HS-27A (cell line): ENCODE data around the gene TMCO6.
"Not testable (repeated sequence)": the region's sequence is repeated elsewhere in the genome, so short reads cannot be mapped to it uniquely, and the experiment has no call there.

Experiments
- DNase-seq: peaks from one replicate; pipeline ENCODE4 v3.0.0-alpha.2; 2012; ENCODE audit warnings: low read depth, missing footprints

Gene TMCO6

GRCh38 chr5:140639148-140639981 lies at the start of gene TMCO6:
TSS of gene TMCO6 (plus strand) at chr5:140639451. CDS start at chr5:140639528, 77 bp downstream.
- peak; percentile 51 for DNase-seq

GRCh38 chr5:140590861-140591260 lies 48.4 kb upstream of the TMCO6 start:
- no peak for DNase-seq

GRCh38 chr5:140591747-140592372 lies 47.4 kb upstream of the TMCO6 start:
- peak; percentile 23 for DNase-seq

- not testable (repeated sequence) for DNase-seq
Observed at GRCh38 chr5:140593070-140593469, 46.2 kb upstream of the TMCO6 start.

- no peak for DNase-seq
Observed at GRCh38 chr5:140594169-140594568, 45.1 kb upstream of the TMCO6 start.

GRCh38 chr5:140595538-140596300 lies 43.5 kb upstream of the TMCO6 start:
- no peak for DNase-seq

- DNase-seq: no peak
Observed at GRCh38 chr5:140596321-140596741, 42.9 kb upstream of the TMCO6 start.

GRCh38 chr5:140598836-140599235 lies 40.4 kb upstream of the TMCO6 start:
- DNase-seq: no peak

GRCh38 chr5:140600096-140600495 lies 39.2 kb upstream of the TMCO6 start:
- no peak for DNase-seq

- DNase-seq: no peak
Observed at GRCh38 chr5:140602147-140602546, 37.1 kb upstream of the TMCO6 start.

- not testable (repeated sequence) for DNase-seq
Observed at GRCh38 chr5:140603446-140603698, 35.9 kb upstream of the TMCO6 start.

GRCh38 chr5:140603734-140604133 lies 35.5 kb upstream of the TMCO6 start:
- no peak for DNase-seq

- no peak for DNase-seq
Observed at GRCh38 chr5:140605879-140606278, 33.4 kb upstream of the TMCO6 start.

GRCh38 chr5:140607031-140607430 lies 32.2 kb upstream of the TMCO6 start:
- DNase-seq: no peak

GRCh38 chr5:140608722-140609121 lies 30.5 kb upstream of the TMCO6 start:
- no peak for DNase-seq

GRCh38 chr5:140609126-140609525 lies 30.1 kb upstream of the TMCO6 start:
- no peak for DNase-seq

GRCh38 chr5:140611020-140611521 lies 28.2 kb upstream of the TMCO6 start:
- DNase-seq: no peak

- DNase-seq: no peak
Observed at GRCh38 chr5:140622301-140622700, 16.9 kb upstream of the TMCO6 start.

- not testable (repeated sequence) for DNase-seq
Observed at GRCh38 chr5:140623061-140623460, 16.2 kb upstream of the TMCO6 start.

GRCh38 chr5:140624886-140625285 lies 14.4 kb upstream of the TMCO6 start:
- DNase-seq: not testable (repeated sequence)

GRCh38 chr5:140627972-140628371 lies 11.3 kb upstream of the TMCO6 start:
- no peak for DNase-seq

- no peak for DNase-seq
Observed at GRCh38 chr5:140628711-140629110, 10.5 kb upstream of the TMCO6 start.
